Panc1 (cell line): ENCODE results near the gene KRT85. TPM values are rescaled to one million over a fixed set of nuclear protein-coding genes. Genes with fewer than 3 reads are reported as not detected.

Experiments
- ATAC-seq: fragments of 200-7000 bp; cut with Tn5 transposase; 2 replicates; pipeline ENCODE4 v1.9.1; 2020; ENCODE audit warnings: mild to moderate bottlenecking, moderate library complexity
- BruUV-seq: library from RNA; stranded (reverse); fragments of 400-500 nt; replicated peaks from 2 replicates; lab custom pipeline; 2021; lab: Mats Ljungman, UMichigan
- CTCF ChIA-PET: fragments of 300-600 bp; sonication (Branson Sonifier 250); formaldehyde crosslinking; loops from one replicate; lab custom pipeline; 2022; ENCODE audit warnings: antibody characterized with exemption; lab: Charles Lee
- POLR2A ChIA-PET: fragments of 300-600 bp; sonication (Branson Sonifier 250); formaldehyde crosslinking; loops from one replicate; lab custom pipeline; 2022; ENCODE audit warnings: antibody characterized with exemption; lab: Charles Lee
- DNase-seq: peaks from one replicate; pipeline ENCODE4 v3.0.0-alpha.2; 2010; ENCODE audit warnings: low read depth, low spot score
- H3K27ac ChIP-seq: 2 replicates; pipeline ENCODE4 v1.5.1; 2011; ENCODE audit warnings: mild to moderate bottlenecking, low read length, inconsistent platforms
- H3K27me3 ChIP-seq: fragments of 200-500 bp; sonication (Bioruptor generic); 2 replicates; pipeline ENCODE4 v1.6.0; 2014; ENCODE audit warnings: low read length, inconsistent platforms; ENCODE audit not compliant: control insufficient read depth, insufficient read depth
- H3K36me3 ChIP-seq: fragments of 200-500 bp; sonication (Bioruptor generic); 2 replicates; pipeline ENCODE4 v1.5.1; 2014; ENCODE audit warnings: inconsistent platforms, mild to moderate bottlenecking, low read length, moderate library complexity; ENCODE audit not compliant: control insufficient read depth, insufficient read depth
- H3K4me1 ChIP-seq: 2 replicates; pipeline ENCODE4 v1.5.1; 2011; ENCODE audit warnings: inconsistent platforms, mild to moderate bottlenecking, low read length, moderate library complexity; ENCODE audit not compliant: control insufficient read depth, insufficient read depth
- H3K4me3 ChIP-seq, 2 experiments: 2 replicates each; pipeline ENCODE4 v1.5.1; 2011 to 2012; ENCODE audit warnings: low read depth in 2 of 2, low read length in 2 of 2, mild to moderate bottlenecking in 2 of 2, inconsistent platforms in 1 of 2, moderate library complexity in 1 of 2
- H3K9me3 ChIP-seq: fragments of 200-500 bp; sonication (Bioruptor generic); 2 replicates; pipeline ENCODE4 v1.5.1; 2014; ENCODE audit warnings: low read depth, mild to moderate bottlenecking, inconsistent platforms, low read length, moderate library complexity; ENCODE audit not compliant: control insufficient read depth, insufficient read depth
- POLR2AphosphoS5 ChIP-seq: IDR thresholded peaks from 2 replicates; pipeline ENCODE4 v1.6.1; 2012; ENCODE audit warnings: mild to moderate bottlenecking, low read depth, low read length, moderate library complexity
- SIN3A ChIP-seq: IDR thresholded peaks from 2 replicates; pipeline ENCODE4 v1.6.1; 2012; ENCODE audit warnings: low read depth, mild to moderate bottlenecking, low read length, moderate library complexity, borderline replicate concordance; ENCODE audit not compliant: insufficient read depth
- TCF7L2 ChIP-seq: IDR thresholded peaks from 2 replicates; pipeline ENCODE4 v1.6.1; 2011; ENCODE audit warnings: mild to moderate bottlenecking, low read depth, low read length, inconsistent platforms
- in situ Hi-C: cut with HindIII; loops from 2 replicates; pipeline ENCODE4 v1.10.0; 2016; ENCODE audit warnings: low sequenced_read_pairs, low pct_unique_long_range_greater_than_20kb
- intact Hi-C: fragments of 100-400 bp; cut with micrococcal nuclease; formaldehyde crosslinking; loops from one replicate; pipeline ENCODE4 v1.10.0; 2022; ENCODE audit not compliant: unreplicated experiment
- total RNA-seq: library from RNA; stranded (reverse); gene quantifications from one replicate; pipeline ENCODE4 v1.2.1, GENCODE V29; 2021; ENCODE audit not compliant: unreplicated experiment
- TF ChIP-seq, protein P1 (sequence below): fragments of 450-650 bp; IDR thresholded peaks from 2 replicates; pipeline ENCODE4 v1.5.1; 2017; ENCODE audit warnings: mild to moderate bottlenecking
- TF ChIP-seq, protein P2 (sequence below), 2 experiments: IDR thresholded peaks; 2 replicates each; pipeline ENCODE4 v1.6.1; 2011 to 2012; ENCODE audit warnings: low read depth in 2 of 2, control low read depth in 1 of 2, low read length in 1 of 2, mild to moderate bottlenecking in 1 of 2, moderate library complexity in 1 of 2; ENCODE audit not compliant: insufficient read depth in 1 of 2

The KRT85 gene
- total RNA-seq, 1 experiment from 2014 or later, result not detected

DNA sequence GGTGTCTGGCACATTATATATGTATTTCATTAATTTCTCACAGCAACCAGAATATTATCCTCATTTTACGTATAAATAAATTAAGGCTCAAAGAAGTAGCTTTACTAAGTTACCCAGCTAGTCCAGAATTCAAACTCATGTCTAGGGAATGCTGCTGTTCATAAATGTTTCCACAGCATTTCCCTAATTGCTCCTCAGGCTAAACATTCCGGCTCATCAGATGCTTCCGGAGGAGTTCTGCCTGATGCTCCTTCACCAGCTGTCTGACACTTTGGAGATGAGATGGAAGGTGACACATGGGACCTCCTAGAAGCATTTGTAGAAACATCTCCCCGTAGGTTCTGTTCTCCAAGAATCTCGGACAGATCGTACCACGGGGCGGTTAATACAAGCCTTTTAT, 12.1 kb downstream of the KRT85 start:
- H3K27ac ChIP-seq, result no peak overlapping the region
- BruUV-seq, result no TSS peak
- no peak for TF ChIP-seq TCF7L2
- TF ChIP-seq SIN3A, result no peak
- no peak for TF ChIP-seq POLR2AphosphoS5
- TF ChIP-seq, protein P1, sequence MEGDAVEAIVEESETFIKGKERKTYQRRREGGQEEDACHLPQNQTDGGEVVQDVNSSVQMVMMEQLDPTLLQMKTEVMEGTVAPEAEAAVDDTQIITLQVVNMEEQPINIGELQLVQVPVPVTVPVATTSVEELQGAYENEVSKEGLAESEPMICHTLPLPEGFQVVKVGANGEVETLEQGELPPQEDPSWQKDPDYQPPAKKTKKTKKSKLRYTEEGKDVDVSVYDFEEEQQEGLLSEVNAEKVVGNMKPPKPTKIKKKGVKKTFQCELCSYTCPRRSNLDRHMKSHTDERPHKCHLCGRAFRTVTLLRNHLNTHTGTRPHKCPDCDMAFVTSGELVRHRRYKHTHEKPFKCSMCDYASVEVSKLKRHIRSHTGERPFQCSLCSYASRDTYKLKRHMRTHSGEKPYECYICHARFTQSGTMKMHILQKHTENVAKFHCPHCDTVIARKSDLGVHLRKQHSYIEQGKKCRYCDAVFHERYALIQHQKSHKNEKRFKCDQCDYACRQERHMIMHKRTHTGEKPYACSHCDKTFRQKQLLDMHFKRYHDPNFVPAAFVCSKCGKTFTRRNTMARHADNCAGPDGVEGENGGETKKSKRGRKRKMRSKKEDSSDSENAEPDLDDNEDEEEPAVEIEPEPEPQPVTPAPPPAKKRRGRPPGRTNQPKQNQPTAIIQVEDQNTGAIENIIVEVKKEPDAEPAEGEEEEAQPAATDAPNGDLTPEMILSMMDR, result no peak
- TF ChIP-seq, protein P2, sequence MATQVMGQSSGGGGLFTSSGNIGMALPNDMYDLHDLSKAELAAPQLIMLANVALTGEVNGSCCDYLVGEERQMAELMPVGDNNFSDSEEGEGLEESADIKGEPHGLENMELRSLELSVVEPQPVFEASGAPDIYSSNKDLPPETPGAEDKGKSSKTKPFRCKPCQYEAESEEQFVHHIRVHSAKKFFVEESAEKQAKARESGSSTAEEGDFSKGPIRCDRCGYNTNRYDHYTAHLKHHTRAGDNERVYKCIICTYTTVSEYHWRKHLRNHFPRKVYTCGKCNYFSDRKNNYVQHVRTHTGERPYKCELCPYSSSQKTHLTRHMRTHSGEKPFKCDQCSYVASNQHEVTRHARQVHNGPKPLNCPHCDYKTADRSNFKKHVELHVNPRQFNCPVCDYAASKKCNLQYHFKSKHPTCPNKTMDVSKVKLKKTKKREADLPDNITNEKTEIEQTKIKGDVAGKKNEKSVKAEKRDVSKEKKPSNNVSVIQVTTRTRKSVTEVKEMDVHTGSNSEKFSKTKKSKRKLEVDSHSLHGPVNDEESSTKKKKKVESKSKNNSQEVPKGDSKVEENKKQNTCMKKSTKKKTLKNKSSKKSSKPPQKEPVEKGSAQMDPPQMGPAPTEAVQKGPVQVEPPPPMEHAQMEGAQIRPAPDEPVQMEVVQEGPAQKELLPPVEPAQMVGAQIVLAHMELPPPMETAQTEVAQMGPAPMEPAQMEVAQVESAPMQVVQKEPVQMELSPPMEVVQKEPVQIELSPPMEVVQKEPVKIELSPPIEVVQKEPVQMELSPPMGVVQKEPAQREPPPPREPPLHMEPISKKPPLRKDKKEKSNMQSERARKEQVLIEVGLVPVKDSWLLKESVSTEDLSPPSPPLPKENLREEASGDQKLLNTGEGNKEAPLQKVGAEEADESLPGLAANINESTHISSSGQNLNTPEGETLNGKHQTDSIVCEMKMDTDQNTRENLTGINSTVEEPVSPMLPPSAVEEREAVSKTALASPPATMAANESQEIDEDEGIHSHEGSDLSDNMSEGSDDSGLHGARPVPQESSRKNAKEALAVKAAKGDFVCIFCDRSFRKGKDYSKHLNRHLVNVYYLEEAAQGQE (IDR thresholded peaks at IDR 0.05; ENCODE audit: insufficient read depth in 1 of 2, low read depth in 2 of 2, low read length in 1 of 2), result no peak
- ATAC-seq, result no peak
- in situ Hi-C loops, result no loop called here
- H3K27me3 ChIP-seq, result 0 out of 2 replicates have a peak, but pooled peaks cover 2% of the 10 kb centered on the region
- CTCF ChIA-PET, result no interaction called here
- DNase-seq, result no peak
- intact Hi-C loops, result no loop called here
- no peaks in the 10 kb centered on the region for H3K4me1 ChIP-seq
- no peak overlapping the region for H3K4me3 ChIP-seq
- H3K36me3 ChIP-seq, result no peaks in the 10 kb centered on the region
- POLR2A ChIA-PET, result no interaction called here
- H3K9me3 ChIP-seq, result no peaks in the 10 kb centered on the region

DNA sequence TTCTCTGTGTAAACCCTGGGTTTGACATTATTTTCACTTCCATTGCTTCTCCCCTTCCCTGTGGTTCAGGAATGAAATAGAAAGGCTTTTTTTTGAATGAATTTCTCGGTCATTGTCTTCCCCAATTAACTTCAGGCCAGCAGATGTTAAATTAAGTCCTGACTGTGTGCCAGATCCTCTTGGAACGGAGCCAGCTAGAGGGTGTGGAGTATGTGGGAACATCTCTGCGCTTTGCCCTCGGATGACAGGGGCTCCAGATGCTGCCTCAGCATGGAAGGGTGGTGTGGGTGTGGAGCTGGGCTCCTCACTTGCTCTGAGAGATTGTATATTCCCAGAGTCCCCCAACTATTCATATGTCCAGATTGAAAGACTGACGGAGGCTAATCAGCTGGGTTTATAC, 13.1 kb downstream of the KRT85 start:
- in situ Hi-C loops, result no loop called here
- BruUV-seq, result no TSS peak
- Histone ChIP-seq H3K4me3 (no peak overlapping the region), H3K27me3 (peaks cover 4% of the 10 kb centered on the region; the same call in 1 of the 2 replicates), H3K27ac (no peak overlapping the region), H3K4me1 (no peaks in the 10 kb centered on the region), H3K9me3 (no peaks in the 10 kb centered on the region), H3K36me3 (no peaks in the 10 kb centered on the region)
- ChIA-PET POLR2A (no interaction called here), CTCF (no interaction called here)
- TF ChIP-seq POLR2AphosphoS5 (no peak), TCF7L2 (no peak), SIN3A (no peak)
- TF ChIP-seq, protein P1, result no peak
- TF ChIP-seq, protein P2 (IDR thresholded peaks at IDR 0.05; ENCODE audit: insufficient read depth in 1 of 2, low read depth in 2 of 2, low read length in 1 of 2), result no peak
- DNase-seq (no peak), ATAC-seq (no peak)
- intact Hi-C loops, result no loop called here
